ENCODE results near the gene RBBP7. TPM values are rescaled to one million over a fixed set of nuclear protein-coding genes. Genes with fewer than 3 reads are reported as not detected.

Gene RBBP7
- polyA plus RNA-seq, 1 donor (not counting 4 experiments of a cell fraction or from before 2014, with no cell fraction given) = 137 TPM

DNA sequence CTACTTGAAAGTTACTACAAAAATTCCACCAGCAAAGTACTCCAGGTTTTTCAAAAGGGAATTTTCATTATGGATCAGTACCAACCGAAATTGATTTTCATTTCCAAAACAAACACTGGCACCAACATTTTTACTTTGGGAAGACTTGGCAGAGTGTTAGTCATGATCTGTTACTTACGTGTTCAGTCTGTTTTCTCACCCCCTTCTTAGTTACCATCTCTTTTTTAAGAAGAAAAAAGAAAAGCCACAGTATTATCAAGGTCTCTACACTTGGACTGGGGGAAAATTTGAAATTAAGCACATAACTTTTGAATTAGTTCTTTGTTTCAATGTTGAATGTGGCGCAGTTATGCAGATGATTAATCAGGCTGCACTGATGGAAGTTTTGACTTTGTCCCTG lies 27.5 kb downstream of the RBBP7 start:
- dilution Hi-C loops (cut with MboI; ENCODE audit: extremely low pct_ligation_motif_present, low sequenced_read_pairs) = loop anchor here (25.0 kb wide), 1 partner anchor 220 kb away; no protein-coding TSS in a partner anchor
- FAIRE-seq (no peak), DNase-seq (ENCODE audit: low read depth, low spot score) (no peak)
- H3K9me1 ChIP-seq (ENCODE audit: control insufficient read depth, extremely low read depth, insufficient read depth, low read length) = no peaks in the 10 kb centered on the region
- H4K20me1 ChIP-seq (ENCODE audit: control insufficient read depth, extremely low read depth, insufficient read depth, low read length) = no peaks in the 10 kb centered on the region
- peaks cover 14% of the 10 kb centered on the region for H3K4me1 ChIP-seq (ENCODE audit: control insufficient read depth, extremely low read depth, insufficient read depth, low read length)
- peaks cover 11 to 39% of the 10 kb centered on the region in 2 experiments for H3K36me3 ChIP-seq (ENCODE audit: control insufficient read depth in 2 of 2, extremely low read depth in 1 of 2, insufficient read depth in 2 of 2, low read length in 2 of 2)
- H2AFZ ChIP-seq (ENCODE audit: control insufficient read depth, low read length) = no peak overlapping the region
- no peaks in the 10 kb centered on the region for H3K27me3 ChIP-seq (ENCODE audit: control insufficient read depth, extremely low read depth, insufficient read depth, low read length)
- no peaks in the 10 kb centered on the region for H3K9me3 ChIP-seq (ENCODE audit: control insufficient read depth, low read depth, low read length)
- H3K9ac ChIP-seq (ENCODE audit: control insufficient read depth, extremely low read depth, insufficient read depth, low read length) = no peak overlapping the region
- no peaks in the 10 kb centered on the region for H3K79me2 ChIP-seq (ENCODE audit: control insufficient read depth, insufficient read depth, low read length)
- no peak overlapping the region for H3K27ac ChIP-seq (ENCODE audit: control insufficient read depth, insufficient read depth, low read length)
- TF ChIP-seq, protein P1, sequence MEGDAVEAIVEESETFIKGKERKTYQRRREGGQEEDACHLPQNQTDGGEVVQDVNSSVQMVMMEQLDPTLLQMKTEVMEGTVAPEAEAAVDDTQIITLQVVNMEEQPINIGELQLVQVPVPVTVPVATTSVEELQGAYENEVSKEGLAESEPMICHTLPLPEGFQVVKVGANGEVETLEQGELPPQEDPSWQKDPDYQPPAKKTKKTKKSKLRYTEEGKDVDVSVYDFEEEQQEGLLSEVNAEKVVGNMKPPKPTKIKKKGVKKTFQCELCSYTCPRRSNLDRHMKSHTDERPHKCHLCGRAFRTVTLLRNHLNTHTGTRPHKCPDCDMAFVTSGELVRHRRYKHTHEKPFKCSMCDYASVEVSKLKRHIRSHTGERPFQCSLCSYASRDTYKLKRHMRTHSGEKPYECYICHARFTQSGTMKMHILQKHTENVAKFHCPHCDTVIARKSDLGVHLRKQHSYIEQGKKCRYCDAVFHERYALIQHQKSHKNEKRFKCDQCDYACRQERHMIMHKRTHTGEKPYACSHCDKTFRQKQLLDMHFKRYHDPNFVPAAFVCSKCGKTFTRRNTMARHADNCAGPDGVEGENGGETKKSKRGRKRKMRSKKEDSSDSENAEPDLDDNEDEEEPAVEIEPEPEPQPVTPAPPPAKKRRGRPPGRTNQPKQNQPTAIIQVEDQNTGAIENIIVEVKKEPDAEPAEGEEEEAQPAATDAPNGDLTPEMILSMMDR (optimal IDR thresholded peaks at IDR 0.05 in 1 of 3, IDR thresholded peaks at IDR 0.05 in 1 of 3, conservative IDR thresholded peaks at IDR 0.05 in 1 of 3; ENCODE audit: extremely low read depth in 1 of 3, insufficient read depth in 2 of 3, low read length in 3 of 3) = no peak
- TF ChIP-seq EZH2 (IDR thresholded peaks at IDR 0.05; ENCODE audit: low read length) = no peak
- H3K4me3 ChIP-seq (ENCODE audit: control insufficient read depth in 2 of 3, extremely low read depth in 1 of 3, insufficient read depth in 2 of 3, low read depth in 1 of 3, low read length in 3 of 3) = no peak overlapping the region
- H3K4me2 ChIP-seq (ENCODE audit: control insufficient read depth, extremely low read depth, insufficient read depth, low read depth, low read length) = no peak overlapping the region

DNA sequence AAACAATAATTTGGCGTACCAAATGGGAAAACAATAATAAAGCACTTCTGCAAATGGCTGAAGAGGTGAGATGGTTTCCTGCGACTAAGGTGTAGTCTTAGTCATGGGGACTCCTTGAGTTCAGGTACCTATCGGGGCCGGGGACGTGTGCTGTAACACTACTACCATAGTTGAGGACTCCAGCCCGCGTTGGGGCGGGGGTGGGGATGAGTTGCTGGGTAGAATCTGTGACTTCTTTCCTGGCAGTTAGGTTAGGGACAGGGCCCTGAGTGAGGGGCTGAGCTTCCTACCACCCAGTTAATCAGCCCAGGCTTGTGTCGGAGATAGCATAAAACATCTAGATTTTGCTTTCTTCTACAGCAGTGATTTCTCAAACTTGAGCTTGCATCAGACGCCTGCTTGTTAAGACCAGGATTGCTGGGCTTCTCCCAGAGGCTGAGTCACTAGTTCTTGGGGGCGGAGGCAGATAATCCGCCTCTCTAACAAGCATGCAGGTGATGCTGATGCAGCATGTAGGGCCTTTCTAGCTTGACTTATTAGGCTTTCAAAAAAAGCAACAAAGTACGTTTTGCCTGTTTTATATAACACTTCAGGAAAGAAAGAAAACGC lies 30.2 kb downstream of the RBBP7 start:
- H3K4me2 ChIP-seq (ENCODE audit: control insufficient read depth, extremely low read depth, insufficient read depth, low read depth, low read length) = peak overlapping the region; percentile 3
- TF ChIP-seq EZH2 (IDR thresholded peaks at IDR 0.05; ENCODE audit: low read length) = no peak
- TF ChIP-seq, protein P1 (optimal IDR thresholded peaks at IDR 0.05 in 1 of 3, IDR thresholded peaks at IDR 0.05 in 1 of 3, conservative IDR thresholded peaks at IDR 0.05 in 1 of 3; ENCODE audit: extremely low read depth in 1 of 3, insufficient read depth in 2 of 3, low read length in 3 of 3) = no peak
- no peak overlapping the region for H2AFZ ChIP-seq (ENCODE audit: control insufficient read depth, low read length)
- dilution Hi-C loops (cut with MboI; ENCODE audit: extremely low pct_ligation_motif_present, low sequenced_read_pairs) = loop anchor here (25.0 kb wide), 1 partner anchor 222 kb away; no protein-coding TSS in a partner anchor
- no peaks in the 10 kb centered on the region for H4K20me1 ChIP-seq (ENCODE audit: control insufficient read depth, extremely low read depth, insufficient read depth, low read length)
- peaks cover 12 to 42% of the 10 kb centered on the region in 2 experiments for H3K36me3 ChIP-seq (ENCODE audit: control insufficient read depth in 2 of 2, extremely low read depth in 1 of 2, insufficient read depth in 2 of 2, low read length in 2 of 2)
- H3K27ac ChIP-seq (ENCODE audit: control insufficient read depth, insufficient read depth, low read length) = peak overlapping the region; percentile 33
- H3K9me3 ChIP-seq (ENCODE audit: control insufficient read depth, low read depth, low read length) = no peaks in the 10 kb centered on the region
- DNase-seq (ENCODE audit: low read depth, low spot score) = no peak
- H3K4me1 ChIP-seq (ENCODE audit: control insufficient read depth, extremely low read depth, insufficient read depth, low read length) = peaks cover 14% of the 10 kb centered on the region
- H3K27me3 ChIP-seq (ENCODE audit: control insufficient read depth, extremely low read depth, insufficient read depth, low read length) = no peaks in the 10 kb centered on the region
- no peaks in the 10 kb centered on the region for H3K79me2 ChIP-seq (ENCODE audit: control insufficient read depth, insufficient read depth, low read length)
- H3K9ac ChIP-seq (ENCODE audit: control insufficient read depth, extremely low read depth, insufficient read depth, low read length) = peak overlapping the region; percentile 15
- peak; percentile 79 for FAIRE-seq
- no peaks in the 10 kb centered on the region for H3K9me1 ChIP-seq (ENCODE audit: control insufficient read depth, extremely low read depth, insufficient read depth, low read length)
- no peak overlapping the region for H3K4me3 ChIP-seq (ENCODE audit: control insufficient read depth in 2 of 3, extremely low read depth in 1 of 3, insufficient read depth in 2 of 3, low read depth in 1 of 3, low read length in 3 of 3)
